Panc1 (cell line): ENCODE measurements around the gene SERPINA10. TPM values are rescaled to one million over a fixed set of nuclear protein-coding genes. Genes with fewer than 3 reads are reported as not detected.

ENCODE experiments used
- ATAC-seq: fragments of 200-7000 bp; cut with Tn5 transposase; 2 replicates; pipeline ENCODE4 v1.9.1; 2020; ENCODE audit warnings: mild to moderate bottlenecking, moderate library complexity
- BruUV-seq: library from RNA; stranded (reverse); fragments of 400-500 nt; replicated peaks from 2 replicates; lab custom pipeline; 2021; lab: Mats Ljungman, UMichigan
- CTCF ChIA-PET: fragments of 300-600 bp; sonication (Branson Sonifier 250); formaldehyde crosslinking; loops from one replicate; lab custom pipeline; 2022; ENCODE audit warnings: antibody characterized with exemption; lab: Charles Lee
- POLR2A ChIA-PET: fragments of 300-600 bp; sonication (Branson Sonifier 250); formaldehyde crosslinking; loops from one replicate; lab custom pipeline; 2022; ENCODE audit warnings: antibody characterized with exemption; lab: Charles Lee
- DNase-seq: peaks from one replicate; pipeline ENCODE4 v3.0.0-alpha.2; 2010; ENCODE audit warnings: low read depth, low spot score
- H3K27ac ChIP-seq: 2 replicates; pipeline ENCODE4 v1.5.1; 2011; ENCODE audit warnings: mild to moderate bottlenecking, low read length, inconsistent platforms
- H3K27me3 ChIP-seq: fragments of 200-500 bp; sonication (Bioruptor generic); 2 replicates; pipeline ENCODE4 v1.6.0; 2014; ENCODE audit warnings: low read length, inconsistent platforms; ENCODE audit not compliant: control insufficient read depth, insufficient read depth
- H3K36me3 ChIP-seq: fragments of 200-500 bp; sonication (Bioruptor generic); 2 replicates; pipeline ENCODE4 v1.5.1; 2014; ENCODE audit warnings: inconsistent platforms, mild to moderate bottlenecking, low read length, moderate library complexity; ENCODE audit not compliant: control insufficient read depth, insufficient read depth
- H3K4me1 ChIP-seq: 2 replicates; pipeline ENCODE4 v1.5.1; 2011; ENCODE audit warnings: inconsistent platforms, mild to moderate bottlenecking, low read length, moderate library complexity; ENCODE audit not compliant: control insufficient read depth, insufficient read depth
- H3K4me3 ChIP-seq, 2 experiments: 2 replicates each; pipeline ENCODE4 v1.5.1; 2011 to 2012; ENCODE audit warnings: low read depth in 2 of 2, low read length in 2 of 2, mild to moderate bottlenecking in 2 of 2, inconsistent platforms in 1 of 2, moderate library complexity in 1 of 2
- H3K9me3 ChIP-seq: fragments of 200-500 bp; sonication (Bioruptor generic); 2 replicates; pipeline ENCODE4 v1.5.1; 2014; ENCODE audit warnings: low read depth, mild to moderate bottlenecking, inconsistent platforms, low read length, moderate library complexity; ENCODE audit not compliant: control insufficient read depth, insufficient read depth
- CTCF ChIP-seq: fragments of 450-650 bp; IDR thresholded peaks from 2 replicates; pipeline ENCODE4 v1.5.1; 2017; ENCODE audit warnings: mild to moderate bottlenecking
- POLR2AphosphoS5 ChIP-seq: IDR thresholded peaks from 2 replicates; pipeline ENCODE4 v1.6.1; 2012; ENCODE audit warnings: mild to moderate bottlenecking, low read depth, low read length, moderate library complexity
- REST ChIP-seq, 2 experiments: IDR thresholded peaks; 2 replicates each; pipeline ENCODE4 v1.6.1; 2011 to 2012; ENCODE audit warnings: low read depth in 2 of 2, control low read depth in 1 of 2, low read length in 1 of 2, mild to moderate bottlenecking in 1 of 2, moderate library complexity in 1 of 2; ENCODE audit not compliant: insufficient read depth in 1 of 2
- SIN3A ChIP-seq: IDR thresholded peaks from 2 replicates; pipeline ENCODE4 v1.6.1; 2012; ENCODE audit warnings: low read depth, mild to moderate bottlenecking, low read length, moderate library complexity, borderline replicate concordance; ENCODE audit not compliant: insufficient read depth
- TCF7L2 ChIP-seq: IDR thresholded peaks from 2 replicates; pipeline ENCODE4 v1.6.1; 2011; ENCODE audit warnings: mild to moderate bottlenecking, low read depth, low read length, inconsistent platforms
- in situ Hi-C: cut with HindIII; loops from 2 replicates; pipeline ENCODE4 v1.10.0; 2016; ENCODE audit warnings: low sequenced_read_pairs, low pct_unique_long_range_greater_than_20kb
- intact Hi-C: fragments of 100-400 bp; cut with micrococcal nuclease; formaldehyde crosslinking; loops from one replicate; pipeline ENCODE4 v1.10.0; 2022; ENCODE audit not compliant: unreplicated experiment
- total RNA-seq: library from RNA; stranded (reverse); gene quantifications from one replicate; pipeline ENCODE4 v1.2.1, GENCODE V29; 2021; ENCODE audit not compliant: unreplicated experiment

SERPINA10 gene
- total RNA-seq, 1 experiment from 2014 or later = 0.03 TPM

GRCh38 chr14:94330432-94330831 lies 37.4 kb upstream of the SERPINA10 start:
- H3K27me3 ChIP-seq = no peaks in the 10 kb centered on the region
- ATAC-seq (no peak), DNase-seq (no peak)
- H3K9me3 ChIP-seq = no peaks in the 10 kb centered on the region
- H3K4me3 ChIP-seq = no peak overlapping the region
- in situ Hi-C loops = no loop called here
- no TSS peak for BruUV-seq
- ChIA-PET CTCF (no interaction called here), POLR2A (no interaction called here)
- H3K4me1 ChIP-seq = no peaks in the 10 kb centered on the region
- TF ChIP-seq POLR2AphosphoS5 = no peak
- no peak for TF ChIP-seq SIN3A
- TF ChIP-seq REST (IDR thresholded peaks at IDR 0.05; ENCODE audit: insufficient read depth in 1 of 2, low read depth in 2 of 2, low read length in 1 of 2) = no peak
- no peaks in the 10 kb centered on the region for H3K36me3 ChIP-seq
- intact Hi-C loops = no loop called here
- H3K27ac ChIP-seq = no peak overlapping the region

- Histone ChIP-seq H3K4me1 (no peaks in the 10 kb centered on the region), H3K36me3 (no peaks in the 10 kb centered on the region), H3K27ac (no peak overlapping the region), H3K9me3 (no peaks in the 10 kb centered on the region), H3K4me3 (no peak overlapping the region), H3K27me3 (no peaks in the 10 kb centered on the region)
- ATAC-seq = no peak
- no TSS peak for BruUV-seq
- in situ Hi-C loops = no loop called here
- no peak for DNase-seq
- ChIA-PET POLR2A (no interaction called here), CTCF (no interaction called here)
- TF ChIP-seq TCF7L2 (no peak), CTCF (no peak), POLR2AphosphoS5 (no peak), SIN3A (no peak), REST (IDR thresholded peaks at IDR 0.05; ENCODE audit: insufficient read depth in 1 of 2, low read depth in 2 of 2, low read length in 1 of 2) (no peak)
- intact Hi-C loops = no loop called here
These were observed 36.8 kb upstream of the SERPINA10 start for GRCh38 chr14:94329857-94330256.
